ENCODE data around the gene HOXD11. TPM values are rescaled to one million over a fixed set of nuclear protein-coding genes. Genes with fewer than 3 reads are reported as not detected.
A peak's percentile ranks its signal among the peaks of the same experiment; 100 is the strongest.

HOXD11 gene
- total and polyA plus RNA-seq, 9 of the 15 experiments (the other 6 are each of a cell fraction or from before 2014, with no cell fraction given): not detected

DNA sequence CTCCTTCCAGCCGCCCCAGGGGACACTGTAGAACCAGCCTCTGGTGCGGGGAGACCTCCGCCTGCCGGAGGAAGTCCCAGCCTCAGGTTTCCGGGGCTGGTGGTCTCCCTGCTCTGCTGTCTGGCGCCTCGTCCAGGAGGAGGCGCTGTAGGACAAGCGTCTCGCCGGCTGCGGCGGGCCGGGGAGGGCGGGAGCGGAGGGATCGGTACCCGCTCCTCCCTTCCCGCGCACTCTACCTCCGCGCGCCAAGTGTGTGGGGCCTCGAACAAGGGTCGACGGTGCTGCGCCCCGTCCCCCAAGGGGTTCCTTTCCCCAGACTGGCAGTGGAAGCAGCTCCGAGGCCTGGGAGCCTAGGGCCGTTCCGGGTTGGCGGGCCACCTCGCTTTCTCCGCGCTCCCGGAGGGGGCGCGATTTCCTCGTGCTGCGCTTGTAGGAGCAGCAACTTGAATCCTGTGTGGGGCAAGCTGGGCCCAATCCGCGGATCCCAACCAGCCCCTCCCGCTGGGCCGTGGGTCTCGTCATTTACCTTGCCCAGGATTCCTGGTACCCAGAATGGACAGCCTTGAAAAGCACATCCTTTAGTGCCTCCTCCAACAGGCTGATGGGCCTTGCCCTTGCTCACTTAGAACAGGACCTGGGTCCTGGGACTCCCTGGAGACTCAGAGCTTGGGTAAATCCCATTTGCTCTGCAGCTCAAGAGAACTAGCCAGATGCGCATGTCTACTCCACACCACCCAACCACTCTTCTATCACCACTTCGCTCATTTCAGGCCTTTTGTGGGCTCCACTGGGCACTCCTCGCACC is 33.6 kb downstream of the HOXD11 start (continued):
- TF ChIP-seq, protein P1, sequence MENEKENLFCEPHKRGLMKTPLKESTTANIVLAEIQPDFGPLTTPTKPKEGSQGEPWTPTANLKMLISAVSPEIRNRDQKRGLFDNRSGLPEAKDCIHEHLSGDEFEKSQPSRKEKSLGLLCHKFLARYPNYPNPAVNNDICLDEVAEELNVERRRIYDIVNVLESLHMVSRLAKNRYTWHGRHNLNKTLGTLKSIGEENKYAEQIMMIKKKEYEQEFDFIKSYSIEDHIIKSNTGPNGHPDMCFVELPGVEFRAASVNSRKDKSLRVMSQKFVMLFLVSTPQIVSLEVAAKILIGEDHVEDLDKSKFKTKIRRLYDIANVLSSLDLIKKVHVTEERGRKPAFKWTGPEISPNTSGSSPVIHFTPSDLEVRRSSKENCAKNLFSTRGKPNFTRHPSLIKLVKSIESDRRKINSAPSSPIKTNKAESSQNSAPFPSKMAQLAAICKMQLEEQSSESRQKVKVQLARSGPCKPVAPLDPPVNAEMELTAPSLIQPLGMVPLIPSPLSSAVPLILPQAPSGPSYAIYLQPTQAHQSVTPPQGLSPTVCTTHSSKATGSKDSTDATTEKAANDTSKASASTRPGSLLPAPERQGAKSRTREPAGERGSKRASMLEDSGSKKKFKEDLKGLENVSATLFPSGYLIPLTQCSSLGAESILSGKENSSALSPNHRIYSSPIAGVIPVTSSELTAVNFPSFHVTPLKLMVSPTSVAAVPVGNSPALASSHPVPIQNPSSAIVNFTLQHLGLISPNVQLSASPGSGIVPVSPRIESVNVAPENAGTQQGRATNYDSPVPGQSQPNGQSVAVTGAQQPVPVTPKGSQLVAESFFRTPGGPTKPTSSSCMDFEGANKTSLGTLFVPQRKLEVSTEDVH (IDR thresholded peaks at IDR 0.05; ENCODE audit: low read depth, partially characterized antibody): peak; percentile 44
- TF ChIP-seq, protein P2, sequence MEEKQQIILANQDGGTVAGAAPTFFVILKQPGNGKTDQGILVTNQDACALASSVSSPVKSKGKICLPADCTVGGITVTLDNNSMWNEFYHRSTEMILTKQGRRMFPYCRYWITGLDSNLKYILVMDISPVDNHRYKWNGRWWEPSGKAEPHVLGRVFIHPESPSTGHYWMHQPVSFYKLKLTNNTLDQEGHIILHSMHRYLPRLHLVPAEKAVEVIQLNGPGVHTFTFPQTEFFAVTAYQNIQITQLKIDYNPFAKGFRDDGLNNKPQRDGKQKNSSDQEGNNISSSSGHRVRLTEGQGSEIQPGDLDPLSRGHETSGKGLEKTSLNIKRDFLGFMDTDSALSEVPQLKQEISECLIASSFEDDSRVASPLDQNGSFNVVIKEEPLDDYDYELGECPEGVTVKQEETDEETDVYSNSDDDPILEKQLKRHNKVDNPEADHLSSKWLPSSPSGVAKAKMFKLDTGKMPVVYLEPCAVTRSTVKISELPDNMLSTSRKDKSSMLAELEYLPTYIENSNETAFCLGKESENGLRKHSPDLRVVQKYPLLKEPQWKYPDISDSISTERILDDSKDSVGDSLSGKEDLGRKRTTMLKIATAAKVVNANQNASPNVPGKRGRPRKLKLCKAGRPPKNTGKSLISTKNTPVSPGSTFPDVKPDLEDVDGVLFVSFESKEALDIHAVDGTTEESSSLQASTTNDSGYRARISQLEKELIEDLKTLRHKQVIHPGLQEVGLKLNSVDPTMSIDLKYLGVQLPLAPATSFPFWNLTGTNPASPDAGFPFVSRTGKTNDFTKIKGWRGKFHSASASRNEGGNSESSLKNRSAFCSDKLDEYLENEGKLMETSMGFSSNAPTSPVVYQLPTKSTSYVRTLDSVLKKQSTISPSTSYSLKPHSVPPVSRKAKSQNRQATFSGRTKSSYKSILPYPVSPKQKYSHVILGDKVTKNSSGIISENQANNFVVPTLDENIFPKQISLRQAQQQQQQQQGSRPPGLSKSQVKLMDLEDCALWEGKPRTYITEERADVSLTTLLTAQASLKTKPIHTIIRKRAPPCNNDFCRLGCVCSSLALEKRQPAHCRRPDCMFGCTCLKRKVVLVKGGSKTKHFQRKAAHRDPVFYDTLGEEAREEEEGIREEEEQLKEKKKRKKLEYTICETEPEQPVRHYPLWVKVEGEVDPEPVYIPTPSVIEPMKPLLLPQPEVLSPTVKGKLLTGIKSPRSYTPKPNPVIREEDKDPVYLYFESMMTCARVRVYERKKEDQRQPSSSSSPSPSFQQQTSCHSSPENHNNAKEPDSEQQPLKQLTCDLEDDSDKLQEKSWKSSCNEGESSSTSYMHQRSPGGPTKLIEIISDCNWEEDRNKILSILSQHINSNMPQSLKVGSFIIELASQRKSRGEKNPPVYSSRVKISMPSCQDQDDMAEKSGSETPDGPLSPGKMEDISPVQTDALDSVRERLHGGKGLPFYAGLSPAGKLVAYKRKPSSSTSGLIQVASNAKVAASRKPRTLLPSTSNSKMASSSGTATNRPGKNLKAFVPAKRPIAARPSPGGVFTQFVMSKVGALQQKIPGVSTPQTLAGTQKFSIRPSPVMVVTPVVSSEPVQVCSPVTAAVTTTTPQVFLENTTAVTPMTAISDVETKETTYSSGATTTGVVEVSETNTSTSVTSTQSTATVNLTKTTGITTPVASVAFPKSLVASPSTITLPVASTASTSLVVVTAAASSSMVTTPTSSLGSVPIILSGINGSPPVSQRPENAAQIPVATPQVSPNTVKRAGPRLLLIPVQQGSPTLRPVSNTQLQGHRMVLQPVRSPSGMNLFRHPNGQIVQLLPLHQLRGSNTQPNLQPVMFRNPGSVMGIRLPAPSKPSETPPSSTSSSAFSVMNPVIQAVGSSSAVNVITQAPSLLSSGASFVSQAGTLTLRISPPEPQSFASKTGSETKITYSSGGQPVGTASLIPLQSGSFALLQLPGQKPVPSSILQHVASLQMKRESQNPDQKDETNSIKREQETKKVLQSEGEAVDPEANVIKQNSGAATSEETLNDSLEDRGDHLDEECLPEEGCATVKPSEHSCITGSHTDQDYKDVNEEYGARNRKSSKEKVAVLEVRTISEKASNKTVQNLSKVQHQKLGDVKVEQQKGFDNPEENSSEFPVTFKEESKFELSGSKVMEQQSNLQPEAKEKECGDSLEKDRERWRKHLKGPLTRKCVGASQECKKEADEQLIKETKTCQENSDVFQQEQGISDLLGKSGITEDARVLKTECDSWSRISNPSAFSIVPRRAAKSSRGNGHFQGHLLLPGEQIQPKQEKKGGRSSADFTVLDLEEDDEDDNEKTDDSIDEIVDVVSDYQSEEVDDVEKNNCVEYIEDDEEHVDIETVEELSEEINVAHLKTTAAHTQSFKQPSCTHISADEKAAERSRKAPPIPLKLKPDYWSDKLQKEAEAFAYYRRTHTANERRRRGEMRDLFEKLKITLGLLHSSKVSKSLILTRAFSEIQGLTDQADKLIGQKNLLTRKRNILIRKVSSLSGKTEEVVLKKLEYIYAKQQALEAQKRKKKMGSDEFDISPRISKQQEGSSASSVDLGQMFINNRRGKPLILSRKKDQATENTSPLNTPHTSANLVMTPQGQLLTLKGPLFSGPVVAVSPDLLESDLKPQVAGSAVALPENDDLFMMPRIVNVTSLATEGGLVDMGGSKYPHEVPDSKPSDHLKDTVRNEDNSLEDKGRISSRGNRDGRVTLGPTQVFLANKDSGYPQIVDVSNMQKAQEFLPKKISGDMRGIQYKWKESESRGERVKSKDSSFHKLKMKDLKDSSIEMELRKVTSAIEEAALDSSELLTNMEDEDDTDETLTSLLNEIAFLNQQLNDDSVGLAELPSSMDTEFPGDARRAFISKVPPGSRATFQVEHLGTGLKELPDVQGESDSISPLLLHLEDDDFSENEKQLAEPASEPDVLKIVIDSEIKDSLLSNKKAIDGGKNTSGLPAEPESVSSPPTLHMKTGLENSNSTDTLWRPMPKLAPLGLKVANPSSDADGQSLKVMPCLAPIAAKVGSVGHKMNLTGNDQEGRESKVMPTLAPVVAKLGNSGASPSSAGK (IDR thresholded peaks at IDR 0.05): peak; percentile 83
- TF ChIP-seq, protein P3, sequence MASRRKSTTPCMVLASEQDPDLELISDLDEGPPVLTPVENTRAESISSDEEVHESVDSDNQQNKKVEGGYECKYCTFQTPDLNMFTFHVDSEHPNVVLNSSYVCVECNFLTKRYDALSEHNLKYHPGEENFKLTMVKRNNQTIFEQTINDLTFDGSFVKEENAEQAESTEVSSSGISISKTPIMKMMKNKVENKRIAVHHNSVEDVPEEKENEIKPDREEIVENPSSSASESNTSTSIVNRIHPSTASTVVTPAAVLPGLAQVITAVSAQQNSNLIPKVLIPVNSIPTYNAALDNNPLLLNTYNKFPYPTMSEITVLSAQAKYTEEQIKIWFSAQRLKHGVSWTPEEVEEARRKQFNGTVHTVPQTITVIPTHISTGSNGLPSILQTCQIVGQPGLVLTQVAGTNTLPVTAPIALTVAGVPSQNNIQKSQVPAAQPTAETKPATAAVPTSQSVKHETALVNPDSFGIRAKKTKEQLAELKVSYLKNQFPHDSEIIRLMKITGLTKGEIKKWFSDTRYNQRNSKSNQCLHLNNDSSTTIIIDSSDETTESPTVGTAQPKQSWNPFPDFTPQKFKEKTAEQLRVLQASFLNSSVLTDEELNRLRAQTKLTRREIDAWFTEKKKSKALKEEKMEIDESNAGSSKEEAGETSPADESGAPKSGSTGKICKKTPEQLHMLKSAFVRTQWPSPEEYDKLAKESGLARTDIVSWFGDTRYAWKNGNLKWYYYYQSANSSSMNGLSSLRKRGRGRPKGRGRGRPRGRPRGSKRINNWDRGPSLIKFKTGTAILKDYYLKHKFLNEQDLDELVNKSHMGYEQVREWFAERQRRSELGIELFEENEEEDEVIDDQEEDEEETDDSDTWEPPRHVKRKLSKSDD (conservative IDR thresholded peaks at IDR 0.05; ENCODE audit: low read length): 0 out of 2 replicates have a peak, but pooled peaks have one; percentile 22
- 0 out of 2 replicates have a peak, but pooled peaks have one; percentile 34 for TF ChIP-seq RUNX1 (IDR thresholded peaks at IDR 0.05; ENCODE audit: low read depth)
- TF ChIP-seq, protein P4, sequence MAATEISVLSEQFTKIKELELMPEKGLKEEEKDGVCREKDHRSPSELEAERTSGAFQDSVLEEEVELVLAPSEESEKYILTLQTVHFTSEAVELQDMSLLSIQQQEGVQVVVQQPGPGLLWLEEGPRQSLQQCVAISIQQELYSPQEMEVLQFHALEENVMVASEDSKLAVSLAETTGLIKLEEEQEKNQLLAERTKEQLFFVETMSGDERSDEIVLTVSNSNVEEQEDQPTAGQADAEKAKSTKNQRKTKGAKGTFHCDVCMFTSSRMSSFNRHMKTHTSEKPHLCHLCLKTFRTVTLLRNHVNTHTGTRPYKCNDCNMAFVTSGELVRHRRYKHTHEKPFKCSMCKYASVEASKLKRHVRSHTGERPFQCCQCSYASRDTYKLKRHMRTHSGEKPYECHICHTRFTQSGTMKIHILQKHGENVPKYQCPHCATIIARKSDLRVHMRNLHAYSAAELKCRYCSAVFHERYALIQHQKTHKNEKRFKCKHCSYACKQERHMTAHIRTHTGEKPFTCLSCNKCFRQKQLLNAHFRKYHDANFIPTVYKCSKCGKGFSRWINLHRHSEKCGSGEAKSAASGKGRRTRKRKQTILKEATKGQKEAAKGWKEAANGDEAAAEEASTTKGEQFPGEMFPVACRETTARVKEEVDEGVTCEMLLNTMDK (IDR thresholded peaks at IDR 0.05; ENCODE audit: borderline replicate concordance, insufficient read depth, low read depth, low read length, poor library complexity, severe bottlenecking): peak; percentile 58

All from K562 (cell line).